ENCODE measurements around the gene TMEM94. TPM values are rescaled to one million over a fixed set of nuclear protein-coding genes. Genes with fewer than 3 reads are reported as not detected.

Gene TMEM94
- total and polyA plus RNA-seq, 8 donors = 16.6 to 466 (median 56.5) TPM

DNA sequence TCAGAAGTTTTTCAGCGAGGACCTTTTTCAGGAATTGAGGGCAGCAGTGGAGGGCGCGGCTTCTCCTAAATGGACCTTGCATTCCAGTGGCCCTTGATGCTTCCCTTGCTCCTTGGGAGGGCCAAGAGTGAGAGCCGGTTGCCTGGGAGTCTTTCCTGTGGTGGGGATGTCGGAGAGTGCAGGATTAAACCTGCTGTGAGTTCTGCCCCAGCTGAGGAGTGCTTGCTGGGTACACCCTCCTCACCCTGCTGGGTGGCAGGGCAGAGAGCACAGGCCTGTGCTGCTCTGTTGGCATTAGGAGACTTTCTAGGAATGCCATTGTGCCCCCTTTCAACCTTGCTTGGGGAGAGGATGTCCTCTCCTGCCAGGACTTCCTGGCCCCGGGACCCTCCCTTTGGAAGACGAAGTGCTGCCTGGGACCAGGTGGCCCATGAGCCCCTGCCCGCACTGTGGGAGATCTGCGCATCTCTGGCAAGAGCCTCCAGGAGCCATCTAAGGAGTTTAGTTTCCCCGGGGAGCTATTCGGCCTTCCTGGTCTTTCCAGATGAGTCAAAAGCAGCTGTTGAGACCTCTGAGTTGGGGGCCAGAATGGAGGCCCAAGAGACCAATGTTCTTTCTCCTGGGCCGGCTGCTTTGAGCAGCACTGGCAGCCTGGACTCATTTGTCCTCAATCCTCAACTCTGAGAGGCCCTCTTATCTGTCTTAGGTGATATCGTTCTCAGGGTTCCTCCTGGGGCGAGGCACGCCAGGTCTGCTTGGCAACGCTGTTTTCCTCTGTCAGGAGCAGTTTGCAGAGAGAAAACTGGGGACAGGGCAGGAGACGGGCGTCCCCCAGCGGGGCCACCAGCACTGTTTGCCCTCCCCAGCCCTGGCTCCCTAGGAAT is 74.6 kb downstream of the TMEM94 start:
- no peaks in the 10 kb centered on the region for H3K9me3 ChIP-seq
- WGBS, 5 donors = 46 to 67% (median 54%) methylated on average over 18 to 19 of the region's 19 CpGs

DNA sequence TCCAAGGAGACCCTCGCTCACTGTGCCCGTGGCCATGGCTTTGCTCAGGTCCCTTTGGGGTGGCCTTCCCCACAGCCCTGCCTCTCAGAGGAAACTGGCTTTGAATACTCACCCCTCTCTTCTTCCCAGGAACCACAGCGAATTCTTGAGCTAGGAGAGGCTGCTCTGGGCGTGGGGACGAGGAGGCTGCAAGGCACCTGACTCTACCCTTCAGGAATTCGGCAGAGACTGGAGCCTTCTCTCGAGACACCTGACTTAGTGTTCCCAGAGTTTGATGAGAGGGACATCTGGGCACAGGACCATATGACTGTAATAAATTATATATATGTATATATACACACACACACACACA is 75.3 kb downstream of the TMEM94 start:
- no peaks in the 10 kb centered on the region for H3K9me3 ChIP-seq
- peaks cover 0 to 2% (median 0%) of the 10 kb centered on the region in 3 donors for H3K27me3 ChIP-seq
- H3K36me3 ChIP-seq = peaks cover 0 to 27% (median 10%) of the 10 kb centered on the region in 4 donors
- no peak overlapping the region for H3K4me3 ChIP-seq
- H3K4me1 ChIP-seq = peaks cover 38 to 82% (median 61%) of the 10 kb centered on the region in 4 donors
- H3K27ac ChIP-seq = peak overlapping the region; percentile 46 to 83 (median 75)
- DNase-seq = peak in 1 of 2 donors; percentile 64
- intact Hi-C loops (cut with DNase I; ENCODE audit: low total_unique reads) = loop anchor here (10.0 kb wide), 1 partner anchor 53 kb away; the partner anchor contains the start of gene MYO15B
- 44 to 60% (median 45%) methylated on average over 7 of the region's 7 CpGs for WGBS, 5 donors
- TF ChIP-seq POLR2A (IDR thresholded peaks at IDR 0.05) (no peak), POLR2AphosphoS5 (IDR thresholded peaks at IDR 0.05) (no peak), EP300 (IDR thresholded peaks at IDR 0.05) (no peak)
- TF ChIP-seq, protein P1, sequence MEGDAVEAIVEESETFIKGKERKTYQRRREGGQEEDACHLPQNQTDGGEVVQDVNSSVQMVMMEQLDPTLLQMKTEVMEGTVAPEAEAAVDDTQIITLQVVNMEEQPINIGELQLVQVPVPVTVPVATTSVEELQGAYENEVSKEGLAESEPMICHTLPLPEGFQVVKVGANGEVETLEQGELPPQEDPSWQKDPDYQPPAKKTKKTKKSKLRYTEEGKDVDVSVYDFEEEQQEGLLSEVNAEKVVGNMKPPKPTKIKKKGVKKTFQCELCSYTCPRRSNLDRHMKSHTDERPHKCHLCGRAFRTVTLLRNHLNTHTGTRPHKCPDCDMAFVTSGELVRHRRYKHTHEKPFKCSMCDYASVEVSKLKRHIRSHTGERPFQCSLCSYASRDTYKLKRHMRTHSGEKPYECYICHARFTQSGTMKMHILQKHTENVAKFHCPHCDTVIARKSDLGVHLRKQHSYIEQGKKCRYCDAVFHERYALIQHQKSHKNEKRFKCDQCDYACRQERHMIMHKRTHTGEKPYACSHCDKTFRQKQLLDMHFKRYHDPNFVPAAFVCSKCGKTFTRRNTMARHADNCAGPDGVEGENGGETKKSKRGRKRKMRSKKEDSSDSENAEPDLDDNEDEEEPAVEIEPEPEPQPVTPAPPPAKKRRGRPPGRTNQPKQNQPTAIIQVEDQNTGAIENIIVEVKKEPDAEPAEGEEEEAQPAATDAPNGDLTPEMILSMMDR (IDR thresholded peaks at IDR 0.05) = no peak

More for the DNA sequence above, 74.6 kb downstream of the TMEM94 start:
- Histone ChIP-seq H3K4me1 (peaks cover 44 to 83% (median 62%) of the 10 kb centered on the region in 4 donors), H3K27ac (peak overlapping the region; percentile 46 to 83 (median 75)), H3K36me3 (peaks cover 0 to 27% (median 10%) of the 10 kb centered on the region in 4 donors), H3K4me3 (no peak overlapping the region), H3K27me3 (peaks cover 0 to 8% (median 0%) of the 10 kb centered on the region in 3 donors)
- intact Hi-C loops (cut with DNase I; ENCODE audit: low total_unique reads) = loop anchor here (10.0 kb wide), 1 partner anchor 54 kb away; the partner anchor contains the start of gene MYO15B
- no peak for TF ChIP-seq EP300 (IDR thresholded peaks at IDR 0.05)
- no peak for TF ChIP-seq POLR2A (IDR thresholded peaks at IDR 0.05)
- TF ChIP-seq, protein P1 (IDR thresholded peaks at IDR 0.05) = no peak
- TF ChIP-seq POLR2AphosphoS5 (IDR thresholded peaks at IDR 0.05) = no peak
- DNase-seq = peak; percentile 10 to 55

DNA sequence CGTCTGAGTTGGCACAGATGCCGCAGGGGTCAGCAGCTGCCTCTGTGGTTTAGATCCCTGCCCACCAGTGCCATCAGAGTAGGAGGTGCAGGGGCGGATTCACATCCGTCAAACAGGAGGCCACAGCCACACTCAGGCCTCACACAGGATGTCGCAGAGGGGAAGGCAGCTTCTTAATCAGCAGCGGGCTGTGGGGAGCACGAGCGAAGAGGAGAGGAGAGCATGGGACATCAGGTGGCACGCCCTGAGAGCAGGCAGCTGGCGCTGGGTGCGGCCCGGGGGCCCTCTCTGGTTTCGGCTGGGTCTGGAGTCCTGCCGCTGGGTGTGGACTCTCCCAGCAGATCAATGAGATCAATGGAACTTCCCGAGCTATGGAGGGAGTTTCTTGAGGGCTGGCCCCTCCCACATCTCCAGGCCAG is 78.7 kb downstream of the TMEM94 start:
- DNase-seq = peak; percentile 53 to 87
- peak overlapping the region; percentile 1 to 76 (median 38) for H3K27ac ChIP-seq
- peaks cover 0 to 24% (median 10%) of the 10 kb centered on the region in 4 donors for H3K36me3 ChIP-seq
- H3K9me3 ChIP-seq = no peaks in the 10 kb centered on the region
- 26 to 57% (median 36%) methylated on average over 13 to 15 of the region's 15 CpGs; no CpG with 5 or more reads in 1 of the 5 donors for WGBS, 5 donors
- peaks cover 32 to 85% (median 56%) of the 10 kb centered on the region in 4 donors for H3K4me1 ChIP-seq
- TF ChIP-seq POLR2A (IDR thresholded peaks at IDR 0.05) (no peak), POLR2AphosphoS5 (IDR thresholded peaks at IDR 0.05) (no peak), EP300 (IDR thresholded peaks at IDR 0.05) (no peak)
- TF ChIP-seq, protein P1 (IDR thresholded peaks at IDR 0.05) = no peak
- no peaks in the 10 kb centered on the region for H3K27me3 ChIP-seq
- no peak overlapping the region for H3K4me3 ChIP-seq
- intact Hi-C loops (cut with DNase I; ENCODE audit: low total_unique reads) = loop anchor here (10.0 kb wide), 1 partner anchor 50 kb away; the partner anchor contains the start of gene MYO15B

DNA sequence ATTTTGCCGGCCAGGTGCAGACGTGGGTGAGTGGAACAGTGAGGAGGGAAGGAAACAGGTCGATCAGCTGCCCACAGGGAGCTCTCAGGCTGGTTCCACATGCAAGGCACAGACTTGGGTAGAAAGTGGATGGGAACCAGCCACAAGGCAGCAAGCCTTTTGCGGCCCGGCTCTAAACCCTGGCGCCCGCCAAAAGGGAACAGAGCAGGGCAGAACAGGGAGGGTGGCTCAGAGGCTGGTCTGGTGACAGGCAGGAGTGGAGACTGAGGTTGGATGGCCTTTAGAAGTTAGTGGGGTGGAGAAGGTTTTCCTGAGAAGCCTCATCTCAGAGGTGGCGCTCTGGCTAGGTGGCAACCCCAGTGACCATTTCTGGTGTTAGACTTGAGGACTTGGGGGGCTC is 79.4 kb downstream of the TMEM94 start:
- no peak for DNase-seq
- H3K4me1 ChIP-seq = peaks cover 29 to 87% (median 58%) of the 10 kb centered on the region in 4 donors
- no peak overlapping the region for H3K4me3 ChIP-seq
- TF ChIP-seq POLR2AphosphoS5 (IDR thresholded peaks at IDR 0.05) (no peak), POLR2A (IDR thresholded peaks at IDR 0.05) (no peak), EP300 (IDR thresholded peaks at IDR 0.05) (no peak)
- TF ChIP-seq, protein P1 (IDR thresholded peaks at IDR 0.05) = no peak
- H3K36me3 ChIP-seq = peaks cover 0 to 31% (median 10%) of the 10 kb centered on the region in 4 donors
- intact Hi-C loops (cut with DNase I; ENCODE audit: low total_unique reads) = loop anchor here (10.0 kb wide), 1 partner anchor 49 kb away; the partner anchor contains the start of gene MYO15B
- no peaks in the 10 kb centered on the region for H3K9me3 ChIP-seq
- H3K27me3 ChIP-seq = no peaks in the 10 kb centered on the region
- peak overlapping the region; percentile 1 to 76 (median 38) for H3K27ac ChIP-seq
- WGBS, 5 donors = 79 to 82% (median 81%) methylated on average over 8 of the region's 8 CpGs
